Myocyte (in vitro differentiated cells): Measurements from ENCODE around the gene GKN2. TPM values are rescaled to one million over a fixed set of nuclear protein-coding genes. Genes with fewer than 3 reads are reported as not detected.
A peak's percentile ranks its signal among the peaks of the same experiment; 100 is the strongest.
"Not testable (repeated sequence)": the region's sequence is repeated elsewhere in the genome, so short reads cannot be mapped to it uniquely, and the experiment has no call there.

Experiments
- DNase-seq: peaks from one replicate; pipeline ENCODE4 v3.0.0-alpha.2; 2012; ENCODE audit warnings: low read depth
- total RNA-seq: library from RNA; depleted of rRNA; stranded (reverse); fragments of >200 nt; gene quantifications from 2 replicates; pipeline ENCODE4 v1.2.3, GENCODE V29; 2014

Gene GKN2
- total RNA-seq, 1 donor from 2014 or later = not detected

- DNase-seq = no peak
Measured at GRCh38 chr2:68920481-68921170, 32.1 kb downstream of the GKN2 start.

GRCh38 chr2:68918497-68918896, 34.2 kb downstream of the GKN2 start:
- DNase-seq = no peak

GRCh38 chr2:68917034-68917718, 35.5 kb downstream of the GKN2 start:
- DNase-seq = no peak

- DNase-seq = peak; percentile 59
Measured at GRCh38 chr2:68916226-68916625, 36.5 kb downstream of the GKN2 start.

- DNase-seq = no peak
Measured at GRCh38 chr2:68915393-68915792, 37.3 kb downstream of the GKN2 start.

GRCh38 chr2:68913359-68913758, 39.3 kb downstream of the GKN2 start:
- DNase-seq = no peak

- peak; percentile 84 for DNase-seq
Measured at GRCh38 chr2:68912732-68913131, 40.0 kb downstream of the GKN2 start.

GRCh38 chr2:68912111-68912510, 40.6 kb downstream of the GKN2 start:
- DNase-seq = no peak

- DNase-seq = no peak
Measured at GRCh38 chr2:68911709-68912108, 41.0 kb downstream of the GKN2 start.

- peak; percentile 57 for DNase-seq
Measured at GRCh38 chr2:68911246-68911645, 41.4 kb downstream of the GKN2 start.

- DNase-seq = peak; percentile 76
Measured at GRCh38 chr2:68909793-68910674, 42.7 kb downstream of the GKN2 start.

- DNase-seq = peak; percentile 83
Measured at GRCh38 chr2:68908392-68908970, 44.2 kb downstream of the GKN2 start.

GRCh38 chr2:68907920-68908253, 44.8 kb downstream of the GKN2 start:
- no peak for DNase-seq

GRCh38 chr2:68907232-68907919, 45.3 kb downstream of the GKN2 start:
- no peak for DNase-seq

GRCh38 chr2:68906716-68907115, 46.0 kb downstream of the GKN2 start:
- DNase-seq = no peak

- no peak for DNase-seq
Measured at GRCh38 chr2:68905116-68905515, 47.6 kb downstream of the GKN2 start.

- no peak for DNase-seq
Measured at GRCh38 chr2:68901561-68901960, 51.1 kb downstream of the GKN2 start.

GRCh38 chr2:68901199-68901514, 51.5 kb downstream of the GKN2 start:
- no peak for DNase-seq

GRCh38 chr2:68900496-68901198, 52.0 kb downstream of the GKN2 start:
- no peak for DNase-seq

GRCh38 chr2:68895981-68896380, 56.7 kb downstream of the GKN2 start:
- DNase-seq = not testable (repeated sequence)
